DOHH2 (cell line): ENCODE results near the gene ACAA1.

ENCODE experiments used
- H3F3A ChIP-seq: fragments of 200-600 bp; sonication (generic), shearing (Covaris generic); 2 replicates; pipeline ENCODE4 v1.6.0; 2016; ENCODE audit warnings: antibody characterized with exemption, mild to moderate bottlenecking; ENCODE audit not compliant: control insufficient read depth, insufficient read depth
- H3K27ac ChIP-seq: fragments of 200-600 bp; sonication (generic); 2 replicates; pipeline ENCODE4 v1.5.1; 2014; ENCODE audit warnings: low read depth, mild to moderate bottlenecking, low read length, moderate library complexity
- H3K27me3 ChIP-seq: fragments of 200-600 bp; sonication (generic); 2 replicates; pipeline ENCODE4 v1.6.1; 2014; ENCODE audit warnings: mild to moderate bottlenecking, low read length, mixed read lengths; ENCODE audit not compliant: control insufficient read depth
- H3K36me3 ChIP-seq: fragments of 200-600 bp; sonication (generic); 2 replicates; pipeline ENCODE4 v1.6.1; 2014; ENCODE audit warnings: mild to moderate bottlenecking, low read length, moderate library complexity, mixed read lengths; ENCODE audit not compliant: control insufficient read depth
- H3K4me1 ChIP-seq: fragments of 200-600 bp; sonication (generic); 2 replicates; pipeline ENCODE4 v1.6.1; 2014; ENCODE audit warnings: mild to moderate bottlenecking, low read length, mixed read lengths; ENCODE audit not compliant: control insufficient read depth
- H3K4me2 ChIP-seq: fragments of 200-600 bp; sonication (generic); 2 replicates; pipeline ENCODE4 v1.6.0; 2014; ENCODE audit warnings: mild to moderate bottlenecking, low read length, moderate library complexity
- H3K4me3 ChIP-seq: fragments of 200-600 bp; sonication (generic); 2 replicates; pipeline ENCODE4 v1.5.1; 2014; ENCODE audit warnings: mild to moderate bottlenecking, low read length, mixed read lengths
- H3K79me2 ChIP-seq: fragments of 200-600 bp; sonication (generic); 2 replicates; pipeline ENCODE4 v1.6.1; 2014; ENCODE audit warnings: mild to moderate bottlenecking, low read length, mixed read lengths; ENCODE audit not compliant: control insufficient read depth
- H3K9me2 ChIP-seq: fragments of 200-600 bp; sonication (generic); replicated peaks from 2 replicates; pipeline ENCODE4 v1.6.1; 2014; ENCODE audit warnings: mild to moderate bottlenecking, low read length, mixed read lengths; ENCODE audit not compliant: control insufficient read depth
- H3K9me3 ChIP-seq: fragments of 200-600 bp; sonication (generic); 2 replicates; pipeline ENCODE4 v1.6.1; 2014; ENCODE audit warnings: antibody characterized with exemption, low read length, mixed read lengths; ENCODE audit not compliant: control insufficient read depth, insufficient read depth
- H4K20me1 ChIP-seq: fragments of 200-600 bp; sonication (generic); 2 replicates; pipeline ENCODE4 v1.6.0; 2014; ENCODE audit warnings: low read depth, mild to moderate bottlenecking, antibody characterized with exemption, low read length, moderate library complexity; ENCODE audit not compliant: control insufficient read depth, insufficient read depth
- CTCF ChIP-seq: fragments of 200-600 bp; sonication (generic); IDR thresholded peaks from one replicate; pipeline ENCODE4 v1.5.1; 2014; ENCODE audit warnings: antibody characterized with exemption, mild to moderate bottlenecking, low read depth, low read length; ENCODE audit not compliant: poor library complexity, severe bottlenecking
- EZH2phosphoT487 ChIP-seq: fragments of 200-600 bp; sonication (generic); IDR thresholded peaks from 2 replicates; pipeline ENCODE4 v1.6.1; 2017; ENCODE audit warnings: borderline replicate concordance, mild to moderate bottlenecking, antibody characterized with exemption, low read length, moderate library complexity, mixed read lengths

ACAA1 gene

DNA sequence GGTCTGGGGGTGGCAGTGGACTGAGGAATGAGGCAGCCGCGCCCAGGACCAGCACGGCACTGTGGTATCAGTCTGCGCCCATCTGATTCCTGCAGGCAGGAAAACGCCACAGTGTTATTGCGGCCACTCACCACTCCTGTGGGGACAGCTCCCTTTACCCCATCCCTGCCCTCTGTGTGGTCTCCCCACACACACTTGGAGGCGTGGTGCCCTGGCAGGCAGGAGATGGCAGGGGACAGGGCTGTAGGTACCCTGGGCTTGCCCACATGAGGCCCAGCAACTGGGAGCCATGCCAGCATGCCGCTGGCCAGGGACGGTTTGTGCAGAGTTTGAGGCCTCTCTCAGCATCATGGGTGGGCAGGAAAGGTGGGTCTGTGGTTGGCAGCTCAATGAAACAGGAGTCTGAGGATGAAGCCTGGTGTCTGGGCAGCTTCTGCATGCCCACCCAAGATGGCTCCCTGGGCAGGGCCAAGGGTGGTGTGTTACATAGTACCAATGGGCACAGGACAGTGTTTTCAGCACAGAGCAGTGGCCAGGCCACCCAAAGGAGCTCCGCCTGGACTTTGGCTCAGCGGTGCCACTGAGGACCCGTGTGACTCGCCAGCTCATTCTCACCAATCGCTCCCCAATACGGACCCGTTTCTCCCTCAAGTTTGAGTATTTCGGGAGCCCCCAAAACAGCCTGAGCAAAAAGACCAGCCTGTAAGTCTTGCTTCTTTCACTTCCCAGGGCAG, 27.2 kb downstream of the ACAA1 start:
- no peaks in the 10 kb centered on the region for H3K9me2 ChIP-seq
- no peaks in the 10 kb centered on the region for H3F3A ChIP-seq
- TF ChIP-seq CTCF (no peak), EZH2phosphoT487 (no peak)
- H3K79me2 ChIP-seq: no peaks in the 10 kb centered on the region
- H4K20me1 ChIP-seq: no peaks in the 10 kb centered on the region
- no peak overlapping the region for H3K4me2 ChIP-seq
- no peaks in the 10 kb centered on the region for H3K4me1 ChIP-seq
- H3K27me3 ChIP-seq: peaks cover under 1% of the 10 kb centered on the region; the same call in 1 of the 2 replicates
- no peaks in the 10 kb centered on the region for H3K9me3 ChIP-seq
- H3K4me3 ChIP-seq: no peak overlapping the region
- H3K27ac ChIP-seq: no peak overlapping the region
- H3K36me3 ChIP-seq: no peaks in the 10 kb centered on the region

GRCh38 chr3:38108649-38109579, 28.0 kb downstream of the ACAA1 start:
- TF ChIP-seq CTCF (no peak), EZH2phosphoT487 (no peak)
- H3K36me3 ChIP-seq: no peaks in the 10 kb centered on the region
- no peaks in the 10 kb centered on the region for H3K27me3 ChIP-seq
- H3K4me2 ChIP-seq: no peak overlapping the region
- no peaks in the 10 kb centered on the region for H3K4me1 ChIP-seq
- no peak overlapping the region for H3K27ac ChIP-seq
- H3K79me2 ChIP-seq: no peaks in the 10 kb centered on the region
- H4K20me1 ChIP-seq: no peaks in the 10 kb centered on the region
- no peak overlapping the region for H3K4me3 ChIP-seq
- no peaks in the 10 kb centered on the region for H3K9me2 ChIP-seq
- no peaks in the 10 kb centered on the region for H3K9me3 ChIP-seq
- no peaks in the 10 kb centered on the region for H3F3A ChIP-seq

DNA sequence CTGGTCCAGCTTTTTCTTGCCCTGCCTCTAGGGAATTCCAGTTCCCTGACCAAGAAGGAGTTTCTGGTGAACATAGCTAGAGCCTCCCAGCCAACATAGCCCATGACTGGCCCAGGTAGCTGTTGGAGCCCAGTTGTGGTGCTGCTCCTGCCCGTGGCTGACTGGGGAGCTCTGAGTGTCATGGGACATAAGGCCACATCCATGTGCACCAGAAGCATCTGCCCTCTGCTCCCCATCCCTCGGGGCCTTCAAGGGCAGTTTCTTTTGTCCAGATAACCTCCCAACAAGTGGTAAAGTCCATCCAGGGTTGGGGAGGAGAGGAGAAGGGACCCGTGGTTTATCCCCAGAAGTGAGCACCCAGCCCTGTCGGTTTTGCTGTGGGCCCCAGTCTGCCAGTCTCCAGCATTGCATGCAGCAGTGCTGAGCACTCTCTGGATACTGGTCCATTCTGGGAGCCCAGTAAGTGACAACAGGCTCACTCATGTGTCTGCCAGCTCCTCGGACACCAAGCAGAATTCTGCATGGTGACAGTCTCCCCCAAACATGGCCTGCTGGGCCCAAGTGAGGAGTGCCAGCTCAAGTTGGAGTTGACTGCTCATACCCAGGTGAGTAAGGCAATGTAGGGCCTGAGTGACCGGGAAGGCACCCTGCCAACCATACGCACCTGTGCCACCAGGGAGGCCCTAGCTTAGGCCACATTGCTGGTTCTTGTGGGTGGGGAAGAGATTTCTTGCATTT, 28.8 kb downstream of the ACAA1 start:
- Histone ChIP-seq H3K9me3 (no peaks in the 10 kb centered on the region), H3K4me1 (no peaks in the 10 kb centered on the region), H3K79me2 (no peaks in the 10 kb centered on the region), H4K20me1 (no peaks in the 10 kb centered on the region), H3F3A (no peaks in the 10 kb centered on the region), H3K27me3 (peaks cover 4% of the 10 kb centered on the region; the same call in 1 of the 2 replicates), H3K36me3 (no peaks in the 10 kb centered on the region), H3K27ac (no peak overlapping the region), H3K4me3 (no peak overlapping the region), H3K4me2 (no peak overlapping the region), H3K9me2 (no peaks in the 10 kb centered on the region)
- TF ChIP-seq CTCF (no peak), EZH2phosphoT487 (no peak)
